ENCODE results near the gene NCSTN.
"Not testable (repeated sequence)": the region's sequence is repeated elsewhere in the genome, so short reads cannot be mapped to it uniquely, and the experiment has no call there.

Gene NCSTN

GRCh38 chr1:160373696-160374095 lies 30.5 kb downstream of the NCSTN start:
- DNase-seq, result no peak

- no peak for DNase-seq
These were observed 31.3 kb downstream of the NCSTN start for GRCh38 chr1:160374306-160375110.

DNA sequence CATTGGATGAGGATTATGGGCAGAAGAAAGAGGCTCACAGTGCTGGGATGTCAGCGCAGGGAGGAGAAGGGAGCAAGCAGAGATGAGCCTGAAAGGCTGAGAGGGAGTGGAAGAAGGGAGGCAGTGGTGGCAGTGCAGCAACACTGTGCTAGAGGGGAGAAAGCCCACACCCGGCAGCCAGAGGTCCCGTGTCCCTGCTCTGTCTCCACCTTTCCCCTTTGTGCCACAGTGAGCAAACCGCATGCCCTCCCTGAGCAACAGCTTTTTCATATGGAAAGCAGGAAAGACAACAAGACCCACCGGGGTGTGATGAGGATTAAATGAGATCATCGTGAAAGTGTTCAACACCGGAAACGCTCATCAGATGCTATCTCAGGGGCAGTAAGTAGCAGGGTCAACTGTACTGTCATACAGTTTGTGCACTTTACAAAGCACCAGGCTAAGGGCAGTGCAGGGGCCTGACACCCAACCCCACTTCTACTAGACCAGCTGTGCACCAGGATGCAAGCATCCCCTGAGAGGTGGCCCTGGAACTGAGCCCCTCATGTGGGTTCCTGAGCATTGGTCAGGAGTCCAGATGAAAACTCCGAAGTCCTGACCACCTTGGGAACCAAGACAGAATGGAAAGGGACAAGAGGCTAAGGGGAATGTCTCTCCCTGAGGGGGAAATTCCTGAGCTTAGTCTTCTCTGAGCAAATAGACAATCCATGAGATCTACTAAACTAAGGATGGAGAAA lies 32.8 kb downstream of the NCSTN start:
- DNase-seq, result no peak

- DNase-seq, result no peak
These were observed 33.4 kb downstream of the NCSTN start for GRCh38 chr1:160376525-160377131.

DNA sequence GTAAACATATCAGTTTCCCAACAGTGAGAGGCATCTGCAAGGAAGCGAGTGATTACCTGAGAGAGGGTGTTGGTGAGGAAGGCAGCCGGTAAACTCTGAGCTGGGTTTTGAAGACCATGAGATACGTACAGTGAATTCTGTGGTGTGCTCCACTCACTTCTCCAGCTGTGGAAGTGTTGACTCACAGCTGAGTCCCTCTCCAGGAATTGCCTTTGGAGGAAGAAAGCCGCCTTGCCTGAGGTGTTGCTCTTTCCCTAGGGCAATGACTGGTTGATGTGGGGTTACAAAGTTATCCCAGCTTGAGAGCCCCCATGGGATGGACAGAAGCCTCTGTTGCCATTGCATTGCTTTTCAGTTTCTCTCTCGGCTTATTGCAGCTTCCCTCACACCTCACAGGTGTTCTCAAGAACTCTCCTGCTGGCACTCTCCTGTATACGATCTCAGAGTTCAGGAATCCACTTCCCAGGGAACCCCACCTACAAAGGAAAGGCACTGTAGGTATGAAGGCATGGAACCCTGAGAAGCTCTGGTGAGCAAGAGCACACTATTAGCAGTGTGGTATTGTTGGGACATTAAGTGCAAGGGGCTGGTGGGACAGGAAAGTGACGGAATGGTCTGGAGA lies 34.5 kb downstream of the NCSTN start:
- DNase-seq, result no peak

GRCh38 chr1:160384812-160385211 lies 41.6 kb downstream of the NCSTN start:
- DNase-seq, result not testable (repeated sequence)

- DNase-seq, result not testable (repeated sequence)
These were observed 45.2 kb downstream of the NCSTN start for GRCh38 chr1:160388406-160388805.

DNA sequence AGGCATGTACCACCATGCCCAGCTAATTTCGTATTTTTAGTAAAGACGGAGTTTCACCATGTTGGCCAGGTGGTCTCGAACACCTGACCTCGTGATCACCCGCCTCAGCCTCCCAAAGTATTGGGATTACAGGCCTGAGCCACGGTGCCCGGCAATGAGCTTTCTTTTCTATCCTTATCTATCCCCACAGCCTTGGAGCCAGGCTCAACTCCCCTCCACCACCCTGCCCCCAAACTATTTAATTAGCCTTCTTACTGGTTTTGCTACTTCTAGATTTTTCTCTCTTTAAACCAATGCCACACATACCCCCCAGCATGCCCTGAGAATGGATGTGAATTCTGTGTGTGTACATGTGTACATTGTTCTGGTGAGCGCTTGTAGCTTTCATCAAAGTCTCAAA lies 51.5 kb downstream of the NCSTN start:
- no peak for DNase-seq

DNA sequence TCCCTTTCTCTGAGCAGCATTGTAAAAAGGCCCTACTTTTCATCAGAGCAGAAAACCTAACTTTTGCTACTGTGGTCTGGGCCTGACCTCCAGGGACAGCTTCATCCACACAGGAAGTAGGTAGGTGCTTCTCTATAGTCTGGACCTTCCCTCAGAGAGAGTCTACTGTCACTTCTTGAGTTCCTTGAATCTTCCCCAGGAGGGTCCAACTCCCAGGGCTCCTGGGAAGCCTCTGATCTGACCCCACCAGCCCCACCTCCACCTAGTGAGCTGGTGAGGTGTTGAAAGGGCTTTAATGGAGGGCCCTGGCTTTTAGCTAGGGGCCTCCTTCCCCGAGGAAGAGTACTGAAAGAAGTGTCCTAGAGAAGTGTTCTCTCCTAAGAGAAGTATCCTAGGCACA lies 54.5 kb downstream of the NCSTN start:
- DNase-seq, result no peak

GRCh38 chr1:160398823-160399222 lies 55.6 kb downstream of the NCSTN start:
- DNase-seq, result no peak

GRCh38 chr1:160399544-160400222 lies 56.5 kb downstream of the NCSTN start:
- no peak for DNase-seq

DNA sequence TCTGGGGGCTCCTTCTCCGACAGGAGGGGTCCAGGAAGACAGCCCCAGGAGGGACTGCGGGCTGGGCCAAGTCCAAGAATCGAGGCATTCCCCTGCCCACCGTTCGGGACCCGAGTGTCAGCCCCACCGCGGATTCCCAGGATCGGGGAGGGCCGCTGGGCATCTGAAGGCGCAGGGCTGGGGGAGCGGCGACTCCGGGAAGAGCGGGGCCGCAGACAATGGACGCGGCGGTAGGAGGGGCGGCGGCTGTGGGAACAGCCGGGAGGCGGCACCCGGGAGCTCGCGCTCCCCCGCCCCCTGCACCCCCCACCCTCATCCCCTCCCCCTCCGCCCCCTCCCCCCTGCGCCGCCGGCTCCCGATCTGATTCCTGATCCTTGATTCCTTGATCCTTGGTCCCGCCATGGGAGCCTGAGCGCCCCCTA lies 57.1 kb downstream of the NCSTN start, which contains the start of gene VANGL2:
Gene VANGL2 (plus strand): TSS at position 342 of the 423 bp plus-strand sequence. CDS start 15,274 bp downstream, outside the sequence.
- no peak for DNase-seq

- DNase-seq, result no peak
These were observed 57.7 kb downstream of the NCSTN start for GRCh38 chr1:160400646-160401486.

- no peak for DNase-seq
These were observed 58.3 kb downstream of the NCSTN start for GRCh38 chr1:160401487-160401805.

DNA sequence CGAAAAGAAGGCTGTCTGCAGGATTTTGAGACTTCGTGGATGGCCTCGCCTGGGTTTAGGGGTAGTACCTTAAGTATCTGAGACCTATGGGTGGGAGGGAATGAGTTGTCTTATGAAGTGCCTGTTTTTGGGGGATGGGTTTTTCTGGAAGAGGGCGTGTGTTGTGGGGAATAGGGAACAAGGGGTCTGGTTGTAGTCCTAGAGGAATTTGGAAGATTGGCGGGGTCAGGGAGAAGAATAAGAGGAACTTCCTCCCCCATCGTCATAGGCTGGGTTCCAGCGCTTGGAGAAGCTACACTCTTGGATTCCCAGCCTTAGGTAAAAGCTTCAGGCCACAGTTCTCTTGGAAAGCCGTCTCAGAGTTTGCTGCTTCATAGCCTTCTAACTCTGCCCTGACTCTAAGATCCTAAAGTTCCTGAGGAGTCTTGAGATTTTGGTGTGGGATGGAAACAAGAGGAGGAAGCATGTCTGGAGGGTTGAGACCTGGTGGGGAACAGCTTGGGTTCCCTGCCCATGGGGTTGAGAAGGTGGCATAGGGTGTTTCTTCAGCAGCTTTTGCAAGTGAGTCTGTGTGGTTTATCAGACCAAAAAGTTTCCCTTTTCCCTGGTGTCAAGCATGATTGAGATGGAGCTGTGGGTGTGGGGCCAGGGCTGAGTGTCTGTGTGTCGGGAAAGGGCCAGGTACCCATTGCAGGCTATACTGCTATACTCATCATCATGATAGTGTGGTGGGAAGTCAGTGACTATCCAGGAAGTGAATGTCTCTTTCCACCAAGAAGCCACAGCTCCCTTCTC lies 59.0 kb downstream of the NCSTN start:
- DNase-seq, result no peak

- no peak for DNase-seq
These were observed 60.1 kb downstream of the NCSTN start for GRCh38 chr1:160403244-160403643.

DNA sequence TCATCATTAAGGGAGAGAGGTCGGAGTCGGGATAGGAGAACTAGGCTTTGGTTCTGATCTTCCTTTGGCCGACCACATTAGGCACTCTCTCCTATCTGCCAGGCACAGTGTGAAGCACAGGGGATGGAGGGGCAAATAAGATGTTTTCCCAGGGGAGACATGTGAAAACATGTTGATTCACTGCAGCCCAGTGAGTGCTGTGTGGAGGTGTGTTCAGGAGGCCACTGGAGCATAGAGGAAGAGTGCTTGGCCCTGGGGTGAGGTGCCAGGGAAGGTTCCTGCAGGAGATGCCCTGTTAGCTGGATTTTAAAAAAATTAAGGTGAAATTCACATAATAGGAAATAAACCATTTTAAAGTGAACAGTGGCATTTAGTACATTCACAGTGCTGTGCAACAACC lies 60.9 kb downstream of the NCSTN start:
- no peak for DNase-seq

- no peak for DNase-seq
These were observed 62.2 kb downstream of the NCSTN start for GRCh38 chr1:160405331-160405877.

DNA sequence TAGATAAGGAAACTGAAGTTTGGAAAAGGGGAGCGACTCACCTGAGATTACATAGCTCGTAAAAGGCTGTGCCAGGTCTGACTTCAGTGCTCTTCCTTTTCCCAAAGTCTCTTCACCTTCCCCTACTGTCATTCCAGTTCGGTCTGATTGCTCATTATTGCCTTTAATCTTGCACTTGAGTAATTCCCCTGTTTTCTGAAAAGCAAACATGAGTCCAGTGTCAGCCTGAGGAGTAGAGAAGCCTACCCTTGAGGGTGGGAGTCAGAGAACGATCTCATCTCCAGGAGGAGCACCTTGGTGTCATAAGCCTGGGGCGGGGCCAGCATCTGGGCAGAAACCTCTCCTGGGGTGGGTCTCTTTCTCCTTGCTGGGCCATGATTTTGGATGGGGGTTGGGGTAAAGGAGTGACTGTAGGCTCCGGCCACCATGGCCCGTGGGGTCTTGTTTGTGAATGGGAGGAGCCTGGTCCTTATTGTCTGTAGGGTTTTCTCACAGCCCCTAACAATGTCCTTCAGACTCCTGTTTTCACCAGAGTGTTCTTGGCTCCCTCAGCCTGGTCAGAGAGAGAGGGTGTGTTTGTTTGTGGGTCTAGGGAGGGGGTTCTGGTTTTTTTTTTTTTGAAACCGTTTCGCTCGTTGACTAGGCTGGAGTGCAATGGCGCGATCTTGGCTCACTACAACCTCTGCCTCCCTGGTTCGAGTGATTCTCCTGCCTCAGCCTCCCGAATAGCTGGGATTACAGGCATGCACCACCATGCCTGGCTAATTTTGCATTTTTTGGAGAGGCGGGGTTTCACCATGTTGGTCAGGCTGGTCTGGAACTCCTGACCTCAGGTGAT lies 63.2 kb downstream of the NCSTN start:
- no peak for DNase-seq

Data from activated CD4-positive, alpha-beta T cell treated with anti-CD3 and anti-CD28 coated beads for 1 hour (primary cell).